CD1c-positive myeloid dendritic cell (primary cell): ENCODE measurements around the gene KIF7.
"Not testable (repeated sequence)": the region's sequence is repeated elsewhere in the genome, so short reads cannot be mapped to it uniquely, and the experiment has no call there.

Source experiments
- DNase-seq: peaks from one replicate; pipeline ENCODE4 v3.0.0-alpha.2; 2016; ENCODE audit errors: extremely low spot score

The KIF7 gene, protein sequence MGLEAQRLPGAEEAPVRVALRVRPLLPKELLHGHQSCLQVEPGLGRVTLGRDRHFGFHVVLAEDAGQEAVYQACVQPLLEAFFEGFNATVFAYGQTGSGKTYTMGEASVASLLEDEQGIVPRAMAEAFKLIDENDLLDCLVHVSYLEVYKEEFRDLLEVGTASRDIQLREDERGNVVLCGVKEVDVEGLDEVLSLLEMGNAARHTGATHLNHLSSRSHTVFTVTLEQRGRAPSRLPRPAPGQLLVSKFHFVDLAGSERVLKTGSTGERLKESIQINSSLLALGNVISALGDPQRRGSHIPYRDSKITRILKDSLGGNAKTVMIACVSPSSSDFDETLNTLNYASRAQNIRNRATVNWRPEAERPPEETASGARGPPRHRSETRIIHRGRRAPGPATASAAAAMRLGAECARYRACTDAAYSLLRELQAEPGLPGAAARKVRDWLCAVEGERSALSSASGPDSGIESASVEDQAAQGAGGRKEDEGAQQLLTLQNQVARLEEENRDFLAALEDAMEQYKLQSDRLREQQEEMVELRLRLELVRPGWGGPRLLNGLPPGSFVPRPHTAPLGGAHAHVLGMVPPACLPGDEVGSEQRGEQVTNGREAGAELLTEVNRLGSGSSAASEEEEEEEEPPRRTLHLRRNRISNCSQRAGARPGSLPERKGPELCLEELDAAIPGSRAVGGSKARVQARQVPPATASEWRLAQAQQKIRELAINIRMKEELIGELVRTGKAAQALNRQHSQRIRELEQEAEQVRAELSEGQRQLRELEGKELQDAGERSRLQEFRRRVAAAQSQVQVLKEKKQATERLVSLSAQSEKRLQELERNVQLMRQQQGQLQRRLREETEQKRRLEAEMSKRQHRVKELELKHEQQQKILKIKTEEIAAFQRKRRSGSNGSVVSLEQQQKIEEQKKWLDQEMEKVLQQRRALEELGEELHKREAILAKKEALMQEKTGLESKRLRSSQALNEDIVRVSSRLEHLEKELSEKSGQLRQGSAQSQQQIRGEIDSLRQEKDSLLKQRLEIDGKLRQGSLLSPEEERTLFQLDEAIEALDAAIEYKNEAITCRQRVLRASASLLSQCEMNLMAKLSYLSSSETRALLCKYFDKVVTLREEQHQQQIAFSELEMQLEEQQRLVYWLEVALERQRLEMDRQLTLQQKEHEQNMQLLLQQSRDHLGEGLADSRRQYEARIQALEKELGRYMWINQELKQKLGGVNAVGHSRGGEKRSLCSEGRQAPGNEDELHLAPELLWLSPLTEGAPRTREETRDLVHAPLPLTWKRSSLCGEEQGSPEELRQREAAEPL (N-terminal part only)

DNA sequence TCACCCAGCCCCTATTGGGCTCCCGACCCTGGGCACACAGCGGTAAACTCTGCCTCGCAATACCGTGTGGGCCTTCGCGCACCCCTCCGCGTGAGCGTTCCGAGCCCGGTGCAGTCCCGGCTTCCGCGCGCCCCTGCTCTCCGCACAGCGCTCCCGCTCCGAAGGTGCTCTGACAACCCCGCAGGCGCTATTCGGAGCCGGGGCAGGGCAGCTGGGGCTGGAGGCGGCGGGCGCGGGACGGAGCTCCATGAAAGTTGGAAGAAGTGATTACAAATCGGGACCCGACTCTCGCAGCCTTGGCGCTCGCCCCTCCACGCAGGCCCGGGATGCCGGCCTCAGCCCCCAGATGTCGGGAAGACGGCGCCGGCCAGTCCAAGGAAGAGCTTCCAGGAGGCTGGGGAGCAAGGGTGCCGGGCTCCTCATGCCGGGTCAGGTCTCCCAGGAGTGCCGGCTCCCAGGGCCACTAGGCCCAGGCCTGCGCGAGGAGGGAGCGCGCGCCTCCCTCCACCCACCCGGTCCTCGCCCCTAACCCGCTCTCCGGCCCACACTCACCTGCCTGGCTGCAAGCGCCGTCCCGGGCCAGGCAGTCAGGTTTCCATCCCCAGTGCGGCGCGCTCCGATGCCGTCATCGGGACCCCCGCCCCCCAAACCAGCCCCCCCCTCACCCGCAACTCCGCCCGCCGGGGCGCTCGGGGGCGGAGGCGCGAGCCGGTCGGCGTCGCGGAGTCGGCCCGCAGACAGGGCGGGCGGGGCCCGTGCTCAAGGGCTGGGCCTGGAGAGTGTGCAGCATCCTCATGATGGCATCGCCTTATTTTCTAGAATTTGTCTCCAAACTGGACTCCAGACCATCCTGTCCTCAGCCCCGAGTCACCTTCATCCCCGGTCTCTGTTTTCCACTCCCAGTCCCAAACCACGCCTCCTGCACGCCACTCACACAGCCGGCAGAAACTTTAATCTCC, at the start of gene KIF7:
Gene KIF7, minus strand, starts transcription at position 621 of the 959 bp plus-strand sequence. CDS start 2,537 bp downstream, outside the sequence.
- no peak for DNase-seq

DNA sequence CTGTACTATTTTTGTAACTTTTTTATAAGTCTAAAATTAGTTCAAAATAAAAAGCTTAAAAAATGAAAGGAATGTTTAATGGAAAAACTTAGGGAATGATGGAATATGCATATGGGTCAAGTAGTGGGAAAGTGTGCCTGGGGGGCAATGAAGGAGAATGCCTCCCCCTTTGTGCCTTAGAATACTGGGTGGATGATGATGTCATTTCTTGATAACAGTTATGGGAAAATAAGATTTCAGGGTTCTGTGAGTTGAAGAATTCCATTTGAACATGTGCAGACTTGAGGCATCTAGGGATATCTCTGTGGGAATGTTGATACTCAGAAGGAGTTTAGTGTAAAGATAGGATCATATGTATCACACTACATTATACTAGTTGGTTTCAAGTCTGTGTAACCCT, 49.1 kb upstream of the KIF7 start:
- no peak for DNase-seq

DNA sequence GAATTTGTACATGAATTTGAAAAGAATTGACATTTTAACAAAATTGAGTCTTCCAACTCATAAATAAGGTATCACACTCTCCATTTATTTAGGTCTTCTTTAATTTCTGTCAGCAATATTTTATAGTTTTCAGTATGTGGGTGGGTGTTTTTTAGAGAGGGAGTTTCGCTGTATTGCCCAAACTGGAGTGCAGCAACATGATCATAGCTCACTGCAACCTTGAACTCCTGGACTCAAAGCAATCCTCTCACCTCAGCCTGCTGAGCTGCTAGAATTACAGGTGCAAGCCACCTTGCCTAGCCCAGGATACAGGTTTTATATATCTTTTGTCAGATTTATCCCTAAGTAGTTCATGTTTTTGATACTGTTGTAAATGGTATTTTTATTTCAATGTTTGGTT, 39.9 kb upstream of the KIF7 start:
- DNase-seq: no peak

DNA sequence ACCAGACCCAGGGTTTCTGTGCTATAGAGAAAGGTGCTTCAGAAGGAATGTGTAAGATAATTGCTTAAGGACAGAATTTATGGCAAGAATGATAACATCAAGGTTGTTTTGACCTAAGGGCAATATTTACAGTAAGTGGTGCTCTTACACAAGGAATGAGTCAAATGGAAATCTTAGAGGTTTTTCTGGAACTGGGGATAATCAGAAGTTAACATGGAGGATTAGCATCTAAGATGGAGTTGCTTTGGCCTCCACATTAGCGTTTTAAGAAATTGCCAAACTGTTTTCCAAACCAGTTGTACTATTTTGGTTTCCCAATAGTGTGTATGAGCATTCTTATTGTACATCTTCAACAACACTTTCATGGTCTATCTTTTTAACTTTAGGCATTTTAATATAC, 38.4 kb upstream of the KIF7 start:
- no peak for DNase-seq

DNA sequence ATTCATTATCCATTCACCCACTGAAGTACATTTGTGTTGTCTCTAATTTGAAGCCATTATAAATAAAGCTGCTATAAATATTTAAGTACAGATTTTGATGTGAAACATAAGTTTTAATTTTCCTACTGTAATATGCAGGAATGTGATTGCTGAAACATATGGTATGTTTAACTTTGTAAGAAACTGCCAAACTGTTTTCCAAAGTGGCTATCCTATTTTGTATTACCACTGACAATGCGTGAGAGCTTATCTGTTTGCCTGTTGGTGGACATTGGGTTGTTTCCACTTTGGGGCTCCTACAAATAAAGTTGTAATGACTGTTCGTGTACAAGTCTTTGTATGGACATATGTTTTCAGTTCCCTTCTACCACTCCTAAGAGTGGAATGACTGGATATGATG, 37.8 kb upstream of the KIF7 start:
- DNase-seq: no peak

DNA sequence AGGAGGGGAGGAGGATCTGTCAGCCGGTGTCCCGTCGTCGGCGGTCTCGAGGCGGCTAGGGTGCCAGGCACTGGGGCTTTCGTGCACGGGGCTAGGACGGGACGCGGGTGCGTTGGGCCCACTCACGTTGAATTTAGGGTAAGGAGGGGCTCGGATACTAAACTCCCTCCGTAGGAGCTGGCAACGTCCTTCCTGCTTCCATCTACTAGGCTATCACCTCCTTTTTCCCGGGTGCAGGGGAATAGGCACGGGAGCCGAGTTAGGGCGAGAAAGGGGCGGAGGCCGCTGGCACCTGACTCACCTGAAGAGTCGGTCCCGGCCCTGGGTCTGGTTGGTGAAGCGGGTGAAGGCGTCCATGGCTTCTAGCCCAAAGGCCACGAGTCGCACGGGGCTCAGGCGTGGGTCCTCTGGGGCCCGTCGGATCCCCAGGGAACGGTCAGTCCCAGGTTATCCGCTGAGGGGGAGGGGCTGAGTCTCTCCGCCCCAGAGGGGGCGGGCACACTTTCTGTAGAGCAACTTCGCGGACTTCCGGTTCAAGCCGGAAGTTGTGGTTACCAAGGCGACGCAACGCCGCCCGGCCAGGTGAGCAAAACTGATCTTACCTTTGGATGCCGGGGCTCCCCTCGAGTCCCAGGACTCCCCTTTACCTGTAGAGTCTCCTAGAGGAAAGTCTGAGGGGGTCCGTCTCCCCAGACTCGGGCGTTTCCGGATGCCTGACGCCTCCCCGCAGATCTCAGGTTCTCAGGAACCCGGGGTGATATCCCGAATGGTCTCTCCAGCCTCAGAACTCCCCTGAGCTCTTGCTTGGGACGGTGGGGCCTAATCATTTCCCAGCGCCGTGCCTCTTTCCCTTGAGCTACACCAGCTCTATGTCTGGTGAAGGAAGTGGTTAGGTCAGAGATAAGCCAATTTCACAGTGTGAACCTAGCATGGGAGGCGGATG, 35.3 kb upstream of the KIF7 start, which contains the start of the genes PEX11A and WDR93:
Gene PEX11A, minus strand, starts transcription at position 479 of the 943 bp plus-strand sequence. Its CDS starts 122 bp downstream, at position 357.
Gene WDR93, plus strand, starts transcription at position 536 of the 943 bp plus-strand sequence. CDS start 10,936 bp downstream, outside the sequence.
- peak; percentile 74 for DNase-seq

DNA sequence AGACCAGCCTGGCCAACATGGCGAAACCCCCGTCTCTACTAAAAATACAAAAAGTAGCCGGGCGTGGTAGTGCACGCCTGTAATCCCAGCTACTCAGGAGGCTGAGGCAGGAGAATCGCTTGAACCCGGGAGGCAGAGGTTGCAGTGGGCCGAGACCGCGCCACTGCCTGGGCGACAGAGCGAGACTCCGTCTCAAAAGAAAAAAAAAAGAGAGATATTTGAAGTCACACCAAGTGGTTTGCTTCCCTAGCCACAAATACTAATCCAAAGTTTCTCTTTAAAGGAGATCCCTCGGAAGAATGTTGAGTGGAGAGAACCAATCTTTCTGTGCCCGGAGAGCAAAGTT, 34.6 kb upstream of the KIF7 start:
- not testable (repeated sequence) for DNase-seq

DNA sequence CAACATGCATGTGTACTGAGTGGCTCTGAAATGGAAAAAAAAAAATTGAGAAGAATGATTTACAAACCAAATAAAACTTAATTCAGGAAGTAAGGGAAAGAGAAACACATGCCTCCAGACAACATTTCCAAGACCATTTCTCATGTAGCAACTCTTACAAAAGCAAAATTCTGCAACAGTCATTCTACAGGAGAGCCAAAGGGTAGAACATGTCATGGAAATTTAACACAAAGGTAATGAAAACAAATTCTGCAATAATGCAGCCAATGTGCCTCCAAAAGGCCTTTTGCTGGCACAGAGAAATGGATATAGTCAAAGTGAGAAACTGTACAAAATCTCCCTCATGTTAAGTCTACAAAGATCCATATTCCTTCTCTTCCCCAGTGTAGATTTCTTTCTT, 31.3 kb upstream of the KIF7 start:
- DNase-seq: no peak

DNA sequence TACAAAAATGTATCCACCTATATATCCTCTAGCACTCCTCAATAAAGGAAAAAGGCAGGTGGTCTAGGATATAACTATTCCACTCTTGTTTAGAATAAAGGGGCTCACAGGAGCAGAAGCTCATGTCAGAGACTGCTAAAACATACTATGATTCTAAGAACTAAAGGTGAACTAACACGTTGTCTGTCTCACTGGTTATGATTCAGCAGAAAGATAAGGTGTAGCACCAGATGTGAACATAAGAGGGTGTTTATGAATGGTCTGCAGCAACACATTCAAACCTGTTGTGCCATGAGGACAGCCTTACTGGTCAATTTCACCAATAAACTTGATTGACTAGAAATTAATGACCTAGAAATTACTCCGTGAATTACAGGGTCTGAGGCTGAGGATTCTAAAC, 30.7 kb upstream of the KIF7 start:
- no peak for DNase-seq

DNA sequence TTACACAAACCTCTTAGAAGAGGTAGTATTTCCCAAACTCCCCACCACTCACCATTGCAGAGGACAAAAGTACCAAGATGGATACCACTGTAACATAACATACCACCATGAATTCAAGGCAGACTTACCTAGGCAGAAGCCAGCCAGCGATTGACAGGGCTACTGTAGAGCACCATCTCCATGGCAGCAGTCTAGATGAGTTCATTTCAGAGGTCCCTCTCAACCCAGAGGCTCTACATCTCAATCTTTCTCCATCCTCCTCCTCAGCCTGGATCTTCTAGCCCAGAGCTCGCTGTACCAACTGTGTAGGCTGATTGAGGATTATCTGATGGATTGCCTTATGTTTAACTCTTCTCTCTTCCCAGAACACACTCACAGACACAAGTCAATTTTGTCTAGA, 25.9 kb upstream of the KIF7 start:
- DNase-seq: no peak

DNA sequence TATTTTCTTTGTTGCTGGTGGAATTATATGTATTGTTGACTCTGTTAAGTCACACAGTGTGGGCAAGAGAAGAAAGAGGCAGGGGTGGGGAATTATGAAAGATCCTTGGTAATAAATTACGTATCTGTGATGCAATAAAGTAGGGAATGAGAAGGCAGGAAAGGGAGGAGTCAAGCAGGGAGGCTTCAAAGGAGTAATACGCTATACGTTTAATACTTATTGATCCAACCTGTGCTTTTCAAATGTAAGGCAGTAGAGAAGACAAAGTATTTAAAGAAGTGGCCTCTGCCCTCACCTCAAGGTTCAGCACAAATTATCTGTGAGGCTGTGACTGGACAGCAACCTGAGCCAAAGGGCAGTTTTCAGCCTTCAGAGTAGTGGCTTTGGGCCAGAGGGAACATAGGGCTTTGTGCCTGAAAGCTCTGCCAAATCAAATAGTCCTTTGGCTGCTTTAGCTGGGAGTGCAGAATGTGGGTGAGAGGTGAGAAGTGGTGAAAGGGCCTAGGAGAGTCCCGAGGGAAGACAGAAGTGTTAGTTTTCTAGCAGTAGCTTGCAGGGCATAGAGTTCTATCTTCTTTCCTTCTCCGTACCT, 25.1 kb upstream of the KIF7 start:
- DNase-seq: no peak

DNA sequence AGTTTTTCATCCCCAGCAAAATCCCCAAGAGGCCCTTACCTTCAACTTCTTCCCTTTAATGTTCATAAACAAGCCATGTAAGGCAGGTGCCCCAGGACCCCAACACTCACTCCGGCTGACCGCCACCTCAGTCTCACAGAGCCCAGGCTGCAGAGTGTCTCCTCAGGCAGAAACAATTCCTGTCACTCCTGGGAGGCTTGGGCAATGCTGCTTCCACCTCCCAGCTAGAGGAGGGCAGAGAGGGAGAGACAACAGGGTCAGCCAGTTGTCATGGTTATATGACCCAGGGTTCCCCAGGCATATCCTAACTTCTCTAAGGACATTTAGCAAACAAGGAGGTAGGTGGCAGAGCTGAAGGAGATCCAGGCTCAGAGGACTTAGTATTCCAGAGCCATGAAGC, 23.9 kb upstream of the KIF7 start, which contains the start of gene PLIN1:
Gene PLIN1, minus strand, starts transcription at position 156 of the 400 bp plus-strand sequence. CDS start 1,878 bp downstream, outside the sequence.
- DNase-seq: no peak

DNA sequence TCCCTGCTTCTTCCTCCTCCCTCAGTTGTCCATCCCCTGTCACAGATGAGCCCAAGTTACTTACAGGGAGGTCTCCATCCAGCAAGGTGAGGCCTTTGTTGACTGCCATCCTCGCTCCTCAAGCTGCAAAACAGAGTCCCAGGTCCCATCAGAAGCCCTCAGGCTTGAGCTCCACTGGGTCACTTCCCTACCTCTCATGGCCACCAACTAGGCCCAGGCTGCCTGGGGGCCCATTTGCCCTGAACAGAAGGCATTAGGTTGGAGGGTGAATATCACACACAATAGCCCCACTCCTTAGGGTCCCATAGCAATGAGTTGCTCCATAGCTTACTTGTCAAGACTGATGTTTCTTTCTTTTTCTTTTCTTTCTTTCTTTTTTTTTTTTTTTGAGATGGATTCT, 22.1 kb upstream of the KIF7 start:
- no peak for DNase-seq

DNA sequence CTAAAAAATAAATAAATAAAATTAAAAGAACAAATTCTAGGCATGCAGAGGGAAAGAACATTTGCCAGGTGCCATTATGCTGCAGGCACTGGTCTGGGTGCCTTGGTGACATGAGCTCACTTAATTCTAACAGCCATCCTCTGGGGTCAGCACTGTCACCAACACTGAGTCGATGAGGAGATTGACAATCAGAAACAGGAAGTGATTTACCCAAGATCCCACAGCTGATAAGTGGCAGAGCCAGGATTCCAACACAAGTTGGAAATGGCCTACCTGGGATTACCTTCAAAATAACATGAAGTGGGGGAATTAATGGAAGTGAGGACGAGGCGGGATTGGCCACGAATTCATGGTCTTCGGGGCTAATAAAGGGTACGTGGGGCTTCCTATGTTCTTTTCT, 20.3 kb upstream of the KIF7 start:
- DNase-seq: no peak

DNA sequence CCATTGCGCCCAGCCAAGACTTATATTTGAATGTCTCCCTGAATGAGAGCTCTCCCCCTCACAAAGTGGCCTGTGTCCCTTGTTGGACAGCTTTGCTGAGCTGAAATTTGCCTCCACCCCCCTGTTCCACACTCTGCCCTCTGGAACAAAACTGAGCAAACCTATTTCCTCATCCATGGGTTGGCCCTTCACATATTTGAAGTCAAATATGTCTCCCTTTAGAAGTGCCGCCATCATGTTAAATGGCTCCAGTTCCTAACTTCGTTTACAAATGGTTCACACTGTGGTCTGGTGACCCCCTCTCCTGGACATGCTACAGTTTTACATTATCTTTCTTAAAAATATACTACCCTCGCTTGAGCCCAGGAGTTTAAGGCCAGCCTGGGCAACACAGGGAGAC, 19.3 kb upstream of the KIF7 start:
- no peak for DNase-seq

DNA sequence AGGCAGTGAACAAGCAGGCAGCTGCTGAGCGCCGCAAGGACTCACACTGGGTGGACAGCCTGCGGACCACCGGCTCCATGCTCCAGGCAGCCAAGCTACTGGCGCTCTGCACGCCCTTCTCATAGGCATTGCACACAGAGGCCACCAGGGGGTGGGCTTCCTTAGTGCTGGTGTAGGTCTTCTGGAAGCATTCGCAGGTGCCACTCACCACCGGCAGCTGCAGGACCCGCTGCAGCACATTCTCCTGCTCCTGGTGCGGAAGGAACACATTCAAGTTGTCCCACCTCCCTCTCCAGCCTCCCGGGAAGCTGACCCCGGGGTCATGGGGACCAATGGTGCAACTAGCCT, 17.9 kb upstream of the KIF7 start:
- DNase-seq: peak; percentile 10

DNA sequence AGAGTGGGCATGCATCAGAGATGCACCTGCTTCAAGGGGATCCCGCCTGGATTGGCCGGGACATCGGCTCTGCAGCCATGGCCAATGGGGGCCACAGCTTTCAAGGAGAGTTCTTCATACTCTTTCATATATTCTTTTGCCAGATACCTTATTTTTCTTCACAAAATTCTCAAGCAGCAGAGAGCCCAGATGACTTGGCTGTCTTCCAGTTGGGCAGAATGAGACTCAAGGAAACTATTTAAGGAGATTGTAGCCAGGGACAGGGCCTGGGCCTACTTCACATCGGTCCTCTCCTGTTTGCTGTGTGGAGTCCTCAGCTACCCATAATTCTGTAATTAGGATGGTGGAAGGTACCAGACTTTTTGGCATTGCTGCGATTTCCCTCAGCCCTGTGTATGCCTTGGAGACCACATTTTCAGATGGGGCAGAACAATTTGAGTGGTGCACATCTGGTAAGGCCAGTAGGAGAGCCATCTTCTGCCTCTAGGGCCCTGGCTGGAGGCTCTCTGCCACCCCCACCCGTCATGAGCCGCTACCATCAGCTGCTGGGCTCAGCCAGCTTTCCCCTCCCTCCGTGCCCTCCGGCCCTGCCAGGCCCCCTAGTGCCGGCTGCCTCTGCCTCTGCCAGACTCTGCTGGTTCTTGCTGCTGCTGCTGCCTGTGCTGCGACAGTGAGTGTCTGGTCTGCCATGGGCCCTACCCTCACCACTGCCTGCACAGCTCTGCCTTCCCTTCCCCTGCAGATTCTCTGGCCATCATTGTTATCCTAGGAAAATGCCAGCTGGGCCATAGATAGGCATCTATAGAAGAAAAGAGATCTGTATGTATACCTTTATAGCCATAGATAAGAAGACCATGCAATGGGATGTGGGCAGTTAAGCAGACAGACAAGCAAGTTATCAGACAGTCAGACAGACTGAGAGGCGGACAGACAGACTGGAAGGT, 17.2 kb upstream of the KIF7 start:
- no peak for DNase-seq

DNA sequence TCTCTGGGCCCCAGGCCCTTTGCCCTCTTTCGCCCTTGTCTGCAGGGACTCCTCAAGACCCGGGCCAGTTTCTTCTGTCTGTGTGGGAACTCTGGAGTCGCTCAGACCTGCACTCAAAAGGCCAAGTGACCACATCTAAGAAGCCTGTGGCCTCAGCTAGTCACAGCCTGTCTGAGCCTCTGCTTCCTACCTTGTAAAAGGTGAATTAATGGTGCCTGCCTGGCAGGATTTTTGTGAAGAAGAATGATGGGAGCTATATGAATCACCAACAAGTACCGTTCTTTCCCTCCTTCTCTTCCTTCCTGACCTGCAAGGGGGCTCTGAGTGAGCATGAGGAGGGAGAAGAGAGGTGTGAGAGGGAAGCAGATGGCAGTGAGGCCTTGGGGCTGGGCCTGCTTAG, 16.4 kb upstream of the KIF7 start:
- no peak for DNase-seq
